ENCODE measurements around the gene DUT. TPM values are rescaled to one million over a fixed set of nuclear protein-coding genes. Genes with fewer than 3 reads are reported as not detected.

The DUT gene
- total RNA-seq, 2 experiments from 2014 or later: 527 TPM

DNA sequence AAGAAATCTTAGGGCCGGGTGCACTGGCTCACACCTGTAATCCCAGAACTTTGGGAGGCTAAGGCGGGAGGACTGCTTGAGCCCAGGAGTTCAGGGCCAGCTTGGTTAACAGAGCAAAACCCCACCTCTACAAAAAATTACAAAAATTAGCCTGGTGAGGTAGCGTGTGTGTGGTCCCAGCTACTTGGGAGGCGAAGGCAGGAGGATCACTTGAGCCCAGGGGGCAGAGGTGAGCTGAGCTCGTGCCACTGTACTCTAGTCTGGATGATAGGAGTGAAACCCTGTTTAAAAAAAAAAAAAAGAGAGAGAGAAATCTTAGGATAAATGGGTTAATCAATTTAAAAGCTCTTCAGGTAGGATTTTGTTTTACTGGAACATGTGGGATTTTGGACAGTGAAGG, 31.2 kb upstream of the DUT start:
- Mint-ChIP-seq H3K36me3 (ENCODE audit: low read depth) (no peaks in the 10 kb centered on the region), H3K4me1 (ENCODE audit: low read depth) (no peaks in the 10 kb centered on the region), H3K9me3 (no peaks in the 10 kb centered on the region), H3K27ac (no peak overlapping the region), H3K27me3 (no peaks in the 10 kb centered on the region), H3K4me3 (no peak overlapping the region)
- CTCF ChIA-PET: interaction anchor here (0.7 to 1.5 kb wide), 3 partner anchors 10 to 14 kb away, joined by 3 to 5 read pairs (median 4); no protein-coding TSS in a partner anchor
- DNase-seq (no peak), ATAC-seq (no peak)
- intact Hi-C loops (cut with micrococcal nuclease): no loop called here
- TF ChIP-seq, protein P1, sequence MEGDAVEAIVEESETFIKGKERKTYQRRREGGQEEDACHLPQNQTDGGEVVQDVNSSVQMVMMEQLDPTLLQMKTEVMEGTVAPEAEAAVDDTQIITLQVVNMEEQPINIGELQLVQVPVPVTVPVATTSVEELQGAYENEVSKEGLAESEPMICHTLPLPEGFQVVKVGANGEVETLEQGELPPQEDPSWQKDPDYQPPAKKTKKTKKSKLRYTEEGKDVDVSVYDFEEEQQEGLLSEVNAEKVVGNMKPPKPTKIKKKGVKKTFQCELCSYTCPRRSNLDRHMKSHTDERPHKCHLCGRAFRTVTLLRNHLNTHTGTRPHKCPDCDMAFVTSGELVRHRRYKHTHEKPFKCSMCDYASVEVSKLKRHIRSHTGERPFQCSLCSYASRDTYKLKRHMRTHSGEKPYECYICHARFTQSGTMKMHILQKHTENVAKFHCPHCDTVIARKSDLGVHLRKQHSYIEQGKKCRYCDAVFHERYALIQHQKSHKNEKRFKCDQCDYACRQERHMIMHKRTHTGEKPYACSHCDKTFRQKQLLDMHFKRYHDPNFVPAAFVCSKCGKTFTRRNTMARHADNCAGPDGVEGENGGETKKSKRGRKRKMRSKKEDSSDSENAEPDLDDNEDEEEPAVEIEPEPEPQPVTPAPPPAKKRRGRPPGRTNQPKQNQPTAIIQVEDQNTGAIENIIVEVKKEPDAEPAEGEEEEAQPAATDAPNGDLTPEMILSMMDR (IDR thresholded peaks at IDR 0.05): no peak
- POLR2A ChIA-PET: no interaction called here

DNA sequence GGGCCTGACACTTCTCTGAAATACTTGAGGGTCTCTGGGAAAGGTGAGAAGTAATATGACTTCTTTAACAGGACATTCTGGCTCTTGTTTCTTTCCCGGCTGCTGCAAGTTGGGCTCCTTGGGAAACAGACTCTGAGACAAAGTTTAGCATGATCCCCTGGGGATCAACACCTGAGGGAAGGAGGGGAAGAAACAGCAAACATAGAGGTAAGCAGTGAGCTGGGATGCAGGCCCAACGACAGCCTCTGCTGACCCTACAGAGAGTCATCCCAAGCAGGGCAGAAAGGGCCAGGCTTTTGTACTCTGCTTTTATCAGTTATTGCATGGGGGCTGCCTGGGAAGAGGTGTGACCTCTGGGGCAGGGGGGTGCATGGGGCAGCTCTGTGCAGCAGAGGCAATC, 26.8 kb upstream of the DUT start:
- Mint-ChIP-seq H3K36me3 (ENCODE audit: low read depth) (no peaks in the 10 kb centered on the region), H3K27me3 (no peaks in the 10 kb centered on the region), H3K27ac (no peak overlapping the region), H3K4me1 (ENCODE audit: low read depth) (no peaks in the 10 kb centered on the region), H3K9me3 (no peaks in the 10 kb centered on the region), H3K4me3 (no peak overlapping the region)
- TF ChIP-seq, protein P1 (IDR thresholded peaks at IDR 0.05): no peak
- ATAC-seq (no peak), DNase-seq (no peak)
- ChIA-PET CTCF (interaction anchor here (1.0 kb wide), 1 partner anchor 19 kb away, joined by 4 read pairs; no protein-coding TSS in a partner anchor), POLR2A (no interaction called here)
- intact Hi-C loops (cut with micrococcal nuclease): no loop called here

DNA sequence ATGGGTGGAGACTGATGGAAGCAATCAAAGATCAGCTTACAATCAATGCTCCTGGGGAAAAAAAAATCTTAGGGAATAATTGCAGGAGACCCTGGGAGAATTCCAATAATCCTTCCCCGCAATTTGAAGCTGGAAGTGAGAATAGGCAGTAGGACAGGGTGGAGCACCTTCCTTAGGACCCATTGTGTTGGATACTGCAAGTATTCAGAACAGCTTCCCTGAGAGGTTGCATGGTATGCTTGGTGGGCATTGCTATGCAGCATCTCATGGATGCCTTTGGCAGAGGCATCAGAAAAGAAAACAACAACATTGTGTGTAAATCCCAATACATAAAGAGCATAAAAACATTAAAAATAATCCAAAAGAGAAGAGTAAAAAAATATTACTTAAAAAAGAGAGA, 24.6 kb upstream of the DUT start:
- intact Hi-C loops (cut with micrococcal nuclease): no loop called here
- Mint-ChIP-seq H3K9me3 (no peaks in the 10 kb centered on the region), H3K4me3 (no peak overlapping the region), H3K4me1 (ENCODE audit: low read depth) (no peaks in the 10 kb centered on the region), H3K36me3 (ENCODE audit: low read depth) (no peaks in the 10 kb centered on the region), H3K27ac (no peak overlapping the region), H3K27me3 (no peaks in the 10 kb centered on the region)
- no peak for DNase-seq
- TF ChIP-seq, protein P1 (IDR thresholded peaks at IDR 0.05): no peak
- ChIA-PET CTCF (interaction anchor here (1.7 kb wide), 1 partner anchor 45 kb away, joined by 4 read pairs; no protein-coding TSS in a partner anchor), POLR2A (no interaction called here)
- no peak for ATAC-seq

DNA sequence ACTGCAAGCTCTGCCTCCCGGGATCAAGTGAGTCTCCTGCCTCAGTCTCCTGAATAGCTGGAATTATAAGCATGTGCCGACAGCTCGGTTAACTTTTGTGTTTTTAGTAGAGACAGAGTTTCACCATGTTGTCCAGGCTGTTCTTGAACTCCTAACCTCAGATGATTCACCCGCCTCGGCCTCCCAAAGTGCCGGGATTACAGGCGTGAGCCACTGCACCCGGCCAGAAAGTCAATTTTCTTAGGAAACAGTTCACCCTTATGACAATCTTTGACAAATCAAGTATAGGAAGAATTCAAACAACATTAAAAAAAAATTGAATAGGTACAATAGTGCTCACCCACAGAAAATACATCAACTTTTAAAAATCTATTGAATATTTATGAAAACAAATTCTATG, 23.6 kb upstream of the DUT start:
- DNase-seq (no peak), ATAC-seq (no peak)
- intact Hi-C loops (cut with micrococcal nuclease): no loop called here
- ChIA-PET CTCF (no interaction called here), POLR2A (interaction anchor here (0.6 to 0.7 kb wide), 2 partner anchors 34 to 765 kb away, joined by 3 to 6 read pairs; no protein-coding TSS in a partner anchor)
- Mint-ChIP-seq H3K9me3 (no peaks in the 10 kb centered on the region), H3K4me3 (no peak overlapping the region), H3K27ac (no peak overlapping the region), H3K36me3 (ENCODE audit: low read depth) (no peaks in the 10 kb centered on the region), H3K4me1 (ENCODE audit: low read depth) (no peaks in the 10 kb centered on the region), H3K27me3 (no peaks in the 10 kb centered on the region)
- TF ChIP-seq, protein P1 (IDR thresholded peaks at IDR 0.05): no peak

DNA sequence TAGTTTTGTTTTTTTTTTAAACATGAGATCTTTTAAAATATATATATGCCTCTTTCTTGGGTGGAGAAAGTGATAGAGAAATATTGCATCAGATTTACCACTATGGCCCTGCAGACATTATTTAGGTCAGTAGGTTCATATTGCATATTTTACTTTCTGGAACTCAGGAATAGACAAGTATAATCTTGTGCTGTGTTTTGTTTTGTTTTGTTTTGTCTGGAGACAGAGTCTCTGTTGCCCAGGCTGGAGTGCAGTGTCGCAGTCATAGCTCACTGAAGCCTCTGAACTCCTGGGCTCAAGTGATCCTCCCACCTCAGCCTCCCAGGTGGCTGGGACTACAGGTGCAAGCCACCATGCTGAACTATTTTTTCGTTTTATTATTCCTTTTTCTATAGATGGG, 21.5 kb upstream of the DUT start:
- TF ChIP-seq, protein P1 (IDR thresholded peaks at IDR 0.05): no peak
- H3K36me3 Mint-ChIP-seq (ENCODE audit: low read depth): no peaks in the 10 kb centered on the region

More for the DNA sequence above, 21.5 kb upstream of the DUT start:
- intact Hi-C loops (cut with micrococcal nuclease): no loop called here
- Mint-ChIP-seq H3K27ac (no peak overlapping the region), H3K4me3 (no peak overlapping the region), H3K4me1 (ENCODE audit: low read depth) (no peaks in the 10 kb centered on the region), H3K27me3 (no peaks in the 10 kb centered on the region), H3K9me3 (no peaks in the 10 kb centered on the region)
- ATAC-seq (no peak), DNase-seq (no peak)
- ChIA-PET CTCF (no interaction called here), POLR2A (no interaction called here)

Data from activated CD8-positive, alpha-beta T cell treated with anti-CD3 and anti-CD28 coated beads for 36 hours (primary cell).